Panc1 (cell line): ENCODE results near the gene MYO16.

ENCODE experiments used
- CTCF ChIP-seq: fragments of 450-650 bp; IDR thresholded peaks from 2 replicates; pipeline ENCODE4 v1.5.1; 2017; ENCODE audit warnings: mild to moderate bottlenecking
- POLR2AphosphoS5 ChIP-seq: IDR thresholded peaks from 2 replicates; pipeline ENCODE4 v1.6.1; 2012; ENCODE audit warnings: mild to moderate bottlenecking, low read depth, low read length, moderate library complexity
- REST ChIP-seq, 2 experiments: IDR thresholded peaks; 2 replicates each; pipeline ENCODE4 v1.6.1; 2011 to 2012; ENCODE audit warnings: low read depth in 2 of 2, control low read depth in 1 of 2, low read length in 1 of 2, mild to moderate bottlenecking in 1 of 2, moderate library complexity in 1 of 2; ENCODE audit not compliant: insufficient read depth in 1 of 2
- SIN3A ChIP-seq: IDR thresholded peaks from 2 replicates; pipeline ENCODE4 v1.6.1; 2012; ENCODE audit warnings: low read depth, mild to moderate bottlenecking, low read length, moderate library complexity, borderline replicate concordance; ENCODE audit not compliant: insufficient read depth
- TCF7L2 ChIP-seq: IDR thresholded peaks from 2 replicates; pipeline ENCODE4 v1.6.1; 2011; ENCODE audit warnings: mild to moderate bottlenecking, low read depth, low read length, inconsistent platforms

GRCh38 chr13:109214393-109214792 is 585.0 kb downstream of the MYO16 start:
- TF ChIP-seq CTCF (no peak), REST (IDR thresholded peaks at IDR 0.05; ENCODE audit: insufficient read depth in 1 of 2, low read depth in 2 of 2, low read length in 1 of 2) (no peak), POLR2AphosphoS5 (no peak), SIN3A (no peak), TCF7L2 (no peak)
